OCI-LY3 (cell line): ENCODE results near the gene HS6ST1.

ENCODE experiments used
- CTCF ChIP-seq: fragments of 200-600, 300-600 bp; sonication (generic); IDR thresholded peaks from 2 replicates; pipeline ENCODE4 v1.5.1; 2014; ENCODE audit warnings: antibody characterized with exemption, low read length, low read depth
- EZH2phosphoT487 ChIP-seq: fragments of 200-600 bp; shearing (Covaris generic); IDR thresholded peaks from 2 replicates; pipeline ENCODE4 v1.6.1; 2018; ENCODE audit warnings: antibody characterized with exemption, mixed run types, low read depth

DNA sequence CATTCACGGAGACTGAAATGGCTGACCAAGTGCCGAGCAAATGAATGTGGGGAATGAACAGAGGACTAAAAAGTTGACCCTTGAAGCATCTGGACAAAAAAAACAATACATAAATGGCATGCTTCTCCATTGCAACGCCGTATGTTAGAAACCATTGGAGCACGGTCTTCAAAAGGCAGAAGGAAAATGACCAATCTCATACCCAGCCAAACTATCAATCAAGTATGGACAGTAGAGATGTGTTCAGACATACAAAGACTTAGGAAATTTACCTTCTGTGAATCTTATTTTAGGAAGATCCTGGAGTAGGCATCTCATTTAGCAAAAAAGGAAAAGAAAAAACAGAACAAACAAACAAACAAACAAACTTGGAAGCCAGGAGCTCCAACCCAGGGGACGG lies 44.5 kb downstream of the HS6ST1 start:
- TF ChIP-seq CTCF: no peak
- TF ChIP-seq EZH2phosphoT487: no peak
